NCI-H2107 (cell line): ENCODE data around the gene PAX3.
"Not testable (repeated sequence)": the region's sequence is repeated elsewhere in the genome, so short reads cannot be mapped to it uniquely, and the experiment has no call there.

Experiments used
- DNase-seq: peaks from one replicate; lab custom pipeline; 2025; lab: John Stamatoyannopoulos, UW

The PAX3 gene

GRCh38 chr2:222214885-222215284 is 83.9 kb downstream of the PAX3 start:
- no peak for DNase-seq

GRCh38 chr2:222213049-222213448 is 85.7 kb downstream of the PAX3 start:
- no peak for DNase-seq

- DNase-seq = no peak
Observed at GRCh38 chr2:222212571-222212970, 86.2 kb downstream of the PAX3 start.

GRCh38 chr2:222208010-222208690 is 90.6 kb downstream of the PAX3 start:
- no peak for DNase-seq

- no peak for DNase-seq
Observed at GRCh38 chr2:222205136-222205535, 93.7 kb downstream of the PAX3 start.

GRCh38 chr2:222203041-222203440 is 95.8 kb downstream of the PAX3 start:
- DNase-seq = no peak

GRCh38 chr2:222196159-222196558 is 102.6 kb downstream of the PAX3 start:
- no peak for DNase-seq

- DNase-seq = no peak
Observed at GRCh38 chr2:222194669-222195068, 104.1 kb downstream of the PAX3 start.

DNA sequence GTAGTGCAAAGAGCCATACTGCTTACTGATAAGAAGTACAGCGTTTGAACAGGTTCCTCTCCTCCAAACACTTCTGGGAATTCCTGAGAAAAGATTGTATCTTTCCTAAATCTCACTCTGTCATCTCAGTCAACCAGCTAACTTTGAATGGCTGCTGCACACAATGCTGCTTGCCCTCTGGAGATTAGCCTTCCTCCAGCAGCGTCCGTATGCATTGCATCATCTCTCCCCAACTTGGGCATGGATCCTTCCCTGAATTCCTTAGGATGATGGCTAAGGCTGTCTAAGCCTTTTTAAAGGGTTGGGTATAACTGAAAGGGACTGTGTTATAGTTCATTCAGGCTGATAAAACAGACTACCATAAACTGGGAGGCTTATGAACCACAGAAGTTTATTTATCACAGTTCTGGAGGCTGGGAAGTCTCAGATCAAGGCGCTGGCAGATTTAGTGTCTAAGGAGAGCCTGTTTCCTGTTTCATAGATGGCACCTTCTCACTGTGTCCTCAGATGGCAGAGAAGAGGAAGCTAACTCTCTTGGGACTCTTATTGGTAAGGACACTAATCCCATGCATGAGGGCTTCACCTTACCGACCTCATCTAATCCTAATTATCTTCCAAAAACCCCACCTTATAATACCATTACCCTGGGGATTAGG is 105.3 kb downstream of the PAX3 start:
- no peak for DNase-seq

GRCh38 chr2:222180619-222181018 is 118.2 kb downstream of the PAX3 start:
- no peak for DNase-seq

- DNase-seq = peak; percentile 18
Observed at GRCh38 chr2:222179592-222179991, 119.2 kb downstream of the PAX3 start.

DNA sequence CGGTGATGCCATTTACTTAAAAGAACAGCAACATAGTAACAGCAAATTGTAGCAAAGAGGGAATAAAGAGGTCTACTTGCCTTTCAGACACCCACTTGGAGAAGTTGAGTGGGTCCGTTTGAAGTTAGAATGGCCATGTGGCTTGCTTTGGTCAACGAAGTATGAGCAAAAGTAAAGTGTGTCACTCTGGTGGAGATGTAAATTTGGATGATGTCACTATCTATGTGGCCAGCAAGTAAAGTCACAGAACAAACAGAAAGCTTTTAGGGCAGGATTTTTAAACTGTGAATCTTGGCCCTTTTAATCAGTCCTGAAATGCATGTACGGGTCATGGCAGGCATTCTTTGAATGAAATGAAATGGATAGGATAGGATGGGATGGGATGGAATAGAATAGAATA is 120.3 kb downstream of the PAX3 start:
- DNase-seq = no peak

- DNase-seq = no peak
Observed at GRCh38 chr2:222176890-222177289, 121.9 kb downstream of the PAX3 start.

GRCh38 chr2:222174450-222174849 is 124.3 kb downstream of the PAX3 start:
- DNase-seq = no peak

- no peak for DNase-seq
Observed at GRCh38 chr2:222169346-222169745, 129.5 kb downstream of the PAX3 start.

DNA sequence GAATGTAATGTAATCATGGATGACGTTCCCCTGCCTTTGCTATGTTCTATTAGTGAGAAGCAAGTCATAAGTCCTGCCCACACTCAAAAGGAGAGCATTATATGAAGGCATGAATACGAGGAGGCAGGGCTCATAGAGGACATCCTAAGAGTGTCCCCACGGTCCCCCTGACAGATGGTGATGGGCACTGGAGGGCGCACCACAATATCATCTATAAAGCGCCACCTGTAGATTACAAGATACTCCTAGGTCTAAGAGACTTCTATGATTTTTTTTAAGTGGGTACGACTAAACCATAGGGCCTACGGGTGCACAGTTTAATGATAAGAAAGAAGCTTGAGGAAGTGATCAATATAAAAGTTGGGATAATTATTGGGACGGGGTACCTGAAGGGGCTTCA is 131.0 kb downstream of the PAX3 start:
- no peak for DNase-seq

- DNase-seq = no peak
Observed at GRCh38 chr2:222160944-222161343, 137.9 kb downstream of the PAX3 start.

DNA sequence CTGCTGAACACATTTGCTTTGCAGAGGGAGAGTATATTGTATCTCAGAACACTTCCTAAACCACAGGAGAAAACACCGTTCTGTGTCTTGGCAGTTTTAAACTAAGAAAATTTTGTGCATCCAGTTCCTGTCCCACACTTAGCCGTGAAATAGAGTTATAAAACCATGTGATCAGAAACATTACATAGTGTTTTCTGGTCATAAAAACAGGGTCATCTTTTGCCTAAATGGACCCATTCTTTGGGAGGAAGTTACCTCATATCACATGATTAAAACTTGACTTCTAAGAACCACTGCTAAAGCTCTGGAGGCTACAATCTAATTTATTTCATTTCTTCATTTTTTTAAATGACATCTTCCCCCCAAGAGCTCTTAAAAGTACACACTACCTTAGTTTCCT is 138.7 kb downstream of the PAX3 start:
- DNase-seq = no peak

- DNase-seq = no peak
Observed at GRCh38 chr2:222159221-222159620, 139.6 kb downstream of the PAX3 start.

DNA sequence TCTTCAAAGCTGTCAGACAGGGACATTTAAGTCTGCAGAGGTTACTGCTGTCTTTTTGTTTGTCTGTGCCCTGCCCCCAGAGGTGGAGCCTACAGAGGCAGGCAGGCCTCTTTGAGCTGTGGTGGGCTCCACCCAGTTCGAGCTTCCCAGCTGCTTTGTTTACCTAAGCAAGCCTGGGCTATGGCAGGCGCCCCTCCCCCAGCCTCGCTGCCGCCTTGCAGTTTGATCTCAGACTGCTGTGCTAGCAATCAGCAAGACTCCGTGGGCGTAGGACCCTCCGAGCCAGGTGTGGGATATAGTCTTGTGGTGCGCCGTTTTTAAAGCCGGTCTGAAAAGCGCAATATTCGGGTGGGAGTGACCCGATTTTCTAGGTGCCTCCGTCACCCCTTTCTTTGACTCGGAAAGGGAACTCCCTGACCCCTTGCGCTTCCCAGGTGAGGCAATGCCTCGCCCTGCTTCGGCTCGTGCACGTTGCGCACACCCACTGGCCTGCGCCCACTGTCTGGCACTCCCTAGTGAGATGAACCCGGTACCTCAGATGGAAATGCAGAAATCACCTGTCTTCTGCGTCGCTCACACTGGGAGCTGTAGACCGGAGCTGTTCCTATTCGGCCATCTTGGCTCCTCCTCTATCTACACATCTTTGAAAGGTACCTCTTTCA is 143.7 kb downstream of the PAX3 start:
- not testable (repeated sequence) for DNase-seq
